NB4 (cell line): ENCODE measurements around the gene FAM171A1.
"Not testable (repeated sequence)": the region's sequence is repeated elsewhere in the genome, so short reads cannot be mapped to it uniquely, and the experiment has no call there.

ENCODE experiments used
- DNase-seq: peaks from one replicate; pipeline ENCODE4 v3.0.0; 2010; ENCODE audit warnings: low read depth
- H3K4me3 ChIP-seq: one replicate; pipeline ENCODE4 v1.5.1; 2011; ENCODE audit warnings: mild to moderate bottlenecking, low read depth, low read length, moderate library complexity
- CTCF ChIP-seq: IDR thresholded peaks from one replicate; pipeline ENCODE4 v1.5.1; 2012; ENCODE audit warnings: low read depth, low read length
- MYC ChIP-seq: IDR thresholded peaks from 2 replicates; pipeline ENCODE4 v1.6.1; 2011; ENCODE audit warnings: low read depth, low read length
- POLR2A ChIP-seq: IDR thresholded peaks from 2 replicates; pipeline ENCODE4 v1.6.1; 2011; ENCODE audit warnings: mild to moderate bottlenecking; ENCODE audit not compliant: insufficient read length; ENCODE audit errors: extremely low read depth
- TF ChIP-seq, protein P1 (sequence below): IDR thresholded peaks from 2 replicates; pipeline ENCODE4 v1.6.1; 2011; ENCODE audit warnings: low read depth, low read length

The FAM171A1 gene

DNA sequence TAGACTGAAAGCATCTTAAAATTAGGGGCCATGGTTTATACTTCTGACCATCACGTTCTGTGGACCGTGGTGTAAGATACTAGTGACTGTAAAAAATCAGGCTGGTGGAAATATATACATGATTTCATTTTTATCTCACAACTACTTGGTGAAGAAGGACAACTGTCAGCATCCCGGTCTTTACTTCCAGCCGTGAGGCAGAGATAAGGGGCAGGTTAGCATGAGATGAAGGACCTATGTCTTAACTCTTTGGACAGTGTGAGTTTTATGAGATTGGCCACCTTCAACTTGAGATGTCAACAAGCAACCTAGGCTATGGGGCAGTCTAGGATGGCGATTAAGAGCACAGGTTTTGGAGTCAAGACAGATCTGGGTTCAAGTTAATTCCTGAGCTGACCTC lies 37.5 kb upstream of the FAM171A1 start:
- DNase-seq: no peak
- no peak for TF ChIP-seq POLR2A
- TF ChIP-seq, protein P1, sequence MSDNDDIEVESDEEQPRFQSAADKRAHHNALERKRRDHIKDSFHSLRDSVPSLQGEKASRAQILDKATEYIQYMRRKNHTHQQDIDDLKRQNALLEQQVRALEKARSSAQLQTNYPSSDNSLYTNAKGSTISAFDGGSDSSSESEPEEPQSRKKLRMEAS: no peak
- H3K4me3 ChIP-seq: no peak overlapping the region

DNA sequence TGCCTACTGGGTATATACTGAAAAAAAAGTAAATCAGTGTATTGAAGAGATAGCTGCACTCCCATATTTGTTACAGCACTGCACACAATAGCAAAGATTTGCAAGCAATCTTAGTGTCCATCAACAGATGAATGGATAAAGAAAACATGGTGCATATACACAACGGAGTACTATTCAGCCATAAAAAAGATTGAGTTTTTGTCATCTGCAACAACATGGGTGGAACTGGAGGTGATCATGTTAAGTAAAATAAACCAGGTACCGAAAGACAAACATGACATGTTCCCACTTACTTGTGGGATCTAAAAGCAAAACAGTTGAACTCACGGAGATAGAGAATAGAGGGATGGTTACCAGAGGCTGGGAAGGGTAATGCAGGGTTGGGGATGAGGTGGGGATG lies 34.2 kb upstream of the FAM171A1 start:
- no peak overlapping the region for H3K4me3 ChIP-seq
- DNase-seq: no peak
- TF ChIP-seq, protein P1: no peak
- TF ChIP-seq MYC (no peak), CTCF (no peak), POLR2A (no peak)

DNA sequence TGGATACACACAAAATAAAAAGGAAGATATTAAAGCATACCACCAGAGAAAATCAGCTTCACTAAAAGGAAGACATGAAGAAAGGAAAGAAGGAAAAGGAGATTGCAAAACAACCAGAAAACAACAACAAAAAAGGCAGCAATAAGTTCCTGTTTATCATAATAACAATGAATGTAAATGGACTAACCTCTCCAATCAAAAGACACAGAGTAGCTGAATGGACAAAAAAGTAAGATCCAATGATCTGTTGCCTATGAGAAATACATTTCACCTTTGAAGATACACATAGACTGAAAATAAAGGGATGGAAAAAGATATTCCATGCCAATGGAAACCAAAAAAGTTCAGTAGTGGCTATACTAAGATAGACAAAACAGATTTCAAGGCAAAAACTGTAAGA lies 30.3 kb upstream of the FAM171A1 start:
- TF ChIP-seq, protein P1: no peak
- TF ChIP-seq MYC (no peak), CTCF (no peak), POLR2A (no peak)
- H3K4me3 ChIP-seq: no peak overlapping the region
- DNase-seq: no peak

- not testable (repeated sequence) for H3K4me3 ChIP-seq, DNase-seq
Observed at GRCh38 chr10:15400461-15400860, 29.4 kb upstream of the FAM171A1 start.

- no peak overlapping the region for H3K4me3 ChIP-seq
- TF ChIP-seq, protein P1: no peak
- TF ChIP-seq POLR2A: no peak
- TF ChIP-seq MYC: no peak
- TF ChIP-seq CTCF: no peak
Observed at GRCh38 chr10:15399060-15399661, 28.1 kb upstream of the FAM171A1 start.

DNA sequence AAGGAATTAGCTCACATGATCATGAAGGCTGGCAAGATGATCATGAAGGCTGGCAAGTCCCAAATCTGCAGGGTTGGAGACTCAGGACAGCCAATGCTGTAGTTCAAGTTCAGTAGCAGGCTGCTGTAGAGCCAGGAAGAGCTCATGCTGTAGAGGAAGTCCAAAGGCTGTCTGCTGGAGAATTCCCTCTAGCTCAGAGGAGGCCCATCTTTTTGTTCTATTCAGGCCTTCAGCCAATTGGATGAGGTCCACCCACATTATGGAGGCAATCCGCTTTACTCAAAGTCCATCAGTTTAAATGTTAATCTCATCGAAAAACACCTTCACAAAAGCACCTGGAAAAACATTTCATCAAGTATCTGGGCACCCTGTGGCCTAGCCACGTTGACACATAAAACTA lies 24.8 kb upstream of the FAM171A1 start:
- no peak for DNase-seq
- TF ChIP-seq CTCF (no peak), MYC (no peak), POLR2A (no peak)
- TF ChIP-seq, protein P1: no peak
- no peak overlapping the region for H3K4me3 ChIP-seq

More at GRCh38 chr10:15399060-15399661, 28.1 kb upstream of the FAM171A1 start:
- no peak for DNase-seq

DNA sequence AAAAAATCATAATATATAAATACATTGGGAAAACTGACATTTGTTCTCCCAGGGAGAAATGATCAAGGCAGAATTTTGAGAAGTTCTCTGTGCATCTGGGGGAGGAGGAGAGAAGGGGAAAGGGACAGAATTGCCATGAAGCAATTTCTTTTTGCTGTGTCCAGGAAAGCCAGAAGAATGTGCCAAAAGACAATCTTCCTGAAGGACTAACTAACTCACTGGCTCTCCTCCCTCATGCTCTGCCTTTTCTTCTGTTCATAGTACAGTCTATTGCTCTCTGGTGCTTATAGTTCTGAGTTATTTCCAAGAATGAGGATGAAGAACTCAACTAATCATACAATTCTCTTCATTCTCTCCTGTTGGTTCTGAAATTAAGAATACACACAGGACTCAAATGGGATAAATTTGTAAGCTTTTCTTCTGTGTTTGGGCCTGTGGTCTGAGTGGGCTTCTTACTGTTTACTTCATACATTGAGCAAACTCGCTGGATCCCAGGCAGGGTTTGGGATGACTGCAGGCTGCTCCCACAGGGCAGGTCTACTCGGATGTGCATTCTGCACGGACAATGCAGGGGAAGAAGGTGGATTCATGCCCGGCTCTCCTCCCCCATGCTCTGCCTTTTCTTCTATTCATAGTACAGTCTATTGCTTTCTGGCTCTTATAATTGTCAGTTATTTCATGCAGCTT lies 22.2 kb upstream of the FAM171A1 start:
- DNase-seq: no peak
- no peak for TF ChIP-seq CTCF
- TF ChIP-seq MYC: no peak
- TF ChIP-seq, protein P1: no peak
- no peak for TF ChIP-seq POLR2A
- no peak overlapping the region for H3K4me3 ChIP-seq
